HCT116 (cell line): ENCODE measurements around the gene NR2E3. TPM values are rescaled to one million over a fixed set of nuclear protein-coding genes. Genes with fewer than 3 reads are reported as not detected.

Experiments
- ATAC-seq: fragments of 200-7000 bp; cut with Tn5 transposase; 2 replicates; pipeline ENCODE4 v1.9.1; 2020; ENCODE audit warnings: mild to moderate bottlenecking, moderate library complexity
- BruUV-seq: library from RNA; stranded (reverse); fragments of 400-500 nt; replicated peaks from 2 replicates; lab custom pipeline; 2021; lab: Mats Ljungman, UMichigan
- CTCF ChIA-PET: fragments of 300-600 bp; sonication (Branson Sonifier 250); formaldehyde crosslinking; loops from one replicate; lab custom pipeline; 2021; ENCODE audit warnings: antibody characterized with exemption; lab: Charles Lee
- POLR2A ChIA-PET: fragments of 300-600, 350-600 bp; sonication (Branson Sonifier 250); formaldehyde crosslinking; loops from one replicate; lab custom pipeline; 2021; ENCODE audit warnings: antibody characterized with exemption; lab: Charles Lee
- RAD21 ChIA-PET, 2 experiments: fragments of 300-600 bp; sonication (Branson Sonifier 250); formaldehyde crosslinking; loops; one replicate each; lab custom pipeline; 2023; ENCODE audit warnings: low total read pairs in 2 of 2; ENCODE audit not compliant: uncharacterized antibody in 2 of 2, unreplicated experiment in 2 of 2, low non-redundant PET in 1 of 2; lab: Charles Lee
- DNase-seq: peaks from one replicate; pipeline ENCODE4 v3.0.0-alpha.2; 2010; ENCODE audit warnings: low read depth, low spot score
- H2AFZ ChIP-seq: fragments of 200-600 bp; shearing (Covaris generic), sonication (generic); 2 replicates; pipeline ENCODE4 v1.6.1; 2017; ENCODE audit warnings: low read depth, mixed run types, mixed read lengths, antibody characterized with exemption, low read length; ENCODE audit not compliant: poor library complexity, severe bottlenecking
- H3K27ac ChIP-seq: 2 replicates; pipeline ENCODE4 v1.5.1; 2012; ENCODE audit warnings: low read depth, low read length
- H3K27me3 ChIP-seq: fragments of 200-600 bp; sonication (generic); 2 replicates; pipeline ENCODE4 v1.6.1; 2016; ENCODE audit warnings: mixed run types, low read length, mixed read lengths; ENCODE audit not compliant: insufficient read depth
- H3K36me3 ChIP-seq, 2 experiments: fragments of 200-500 bp in 1 of 2; fragments of 200-600 bp in 1 of 2; sonication (Bioruptor generic) in 1 of 2; sonication (generic) in 1 of 2; 2 replicates each; pipeline versions ENCODE4 v1.5.1 to v1.6.1; 2014 to 2016; ENCODE audit warnings: low read length in 2 of 2, inconsistent platforms in 1 of 2, mixed read lengths in 1 of 2, mixed run types in 1 of 2; ENCODE audit not compliant: insufficient read depth in 2 of 2, control insufficient read depth in 1 of 2
- H3K4me1 ChIP-seq, 2 experiments: fragments of 200-600 bp in 1 of 2; sonication (generic) in 1 of 2; 2 replicates each; pipeline versions ENCODE4 v1.5.1 to v1.6.1; 2012 to 2017; ENCODE audit warnings: low read length in 2 of 2, inconsistent platforms in 1 of 2, mild to moderate bottlenecking in 1 of 2, mixed read lengths in 1 of 2, mixed run types in 1 of 2, moderate library complexity in 1 of 2; ENCODE audit not compliant: insufficient read depth in 2 of 2, control insufficient read depth in 1 of 2
- H3K4me2 ChIP-seq: fragments of 200-600 bp; sonication (generic); 2 replicates; pipeline ENCODE4 v1.6.1; 2017; ENCODE audit warnings: mixed run types, low read length, mixed read lengths
- H3K4me3 ChIP-seq, 2 experiments: fragments of 200-600 bp in 1 of 2; sonication (generic) in 1 of 2; replicated peaks in 1 of 2; 2 replicates each; pipeline ENCODE4 v1.5.1; 2011 to 2016; ENCODE audit warnings: low read length in 2 of 2, control low read depth in 1 of 2, low read depth in 1 of 2, mild to moderate bottlenecking in 1 of 2, mixed read lengths in 1 of 2, mixed run types in 1 of 2
- H3K79me2 ChIP-seq: fragments of 200-600 bp; sonication (generic); 2 replicates; pipeline ENCODE4 v1.6.1; 2017; ENCODE audit warnings: mild to moderate bottlenecking, mixed run types, low read length, moderate library complexity, mixed read lengths; ENCODE audit not compliant: insufficient read depth
- H3K9ac ChIP-seq: fragments of 200-600 bp; sonication (generic); 2 replicates; pipeline ENCODE4 v1.6.1; 2016; ENCODE audit warnings: low read length, mixed read lengths
- H3K9me2 ChIP-seq: fragments of 200-600 bp; sonication (generic), shearing (Covaris generic); 2 replicates; pipeline ENCODE4 v1.6.1; 2017; ENCODE audit warnings: mixed run types, mild to moderate bottlenecking, moderate library complexity; ENCODE audit not compliant: insufficient read depth
- H3K9me3 ChIP-seq, 2 experiments: fragments of 200-500 bp in 1 of 2; fragments of 200-600 bp in 1 of 2; sonication (Bioruptor generic) in 1 of 2; sonication (generic) in 1 of 2; 2 replicates each; pipeline ENCODE4 v1.6.1; 2014 to 2017; ENCODE audit warnings: low read length in 2 of 2, mixed read lengths in 2 of 2, inconsistent platforms in 1 of 2, low read depth in 1 of 2, mild to moderate bottlenecking in 1 of 2, mixed run types in 1 of 2, moderate library complexity in 1 of 2; ENCODE audit not compliant: control insufficient read depth in 1 of 2, insufficient read depth in 1 of 2
- H4K20me1 ChIP-seq: fragments of 200-600 bp; sonication (generic), shearing (Covaris generic); 2 replicates; pipeline ENCODE4 v1.6.1; 2017; ENCODE audit warnings: mixed run types, mild to moderate bottlenecking, moderate library complexity; ENCODE audit not compliant: insufficient read depth
- CBX3 ChIP-seq: IDR thresholded peaks from 2 replicates; pipeline ENCODE4 v1.6.1; 2012; ENCODE audit warnings: low read depth
- RAD21 ChIP-seq: IDR thresholded peaks from 2 replicates; pipeline ENCODE4 v1.6.1; 2012; ENCODE audit warnings: low read depth, mild to moderate bottlenecking
- YY1 ChIP-seq: IDR thresholded peaks from 2 replicates; pipeline ENCODE4 v1.6.1; 2011; ENCODE audit warnings: low read length, low read depth, moderate library complexity, mild to moderate bottlenecking; ENCODE audit not compliant: insufficient replicate concordance; ENCODE audit errors: extremely low read depth
- intact Hi-C: fragments of 100-400 bp; cut with micrococcal nuclease; formaldehyde crosslinking; loops from 2 replicates; pipeline ENCODE4 v1.10.0; 2022
- total RNA-seq: library from RNA; stranded (reverse); gene quantifications from one replicate; pipeline ENCODE4 v1.2.1, GENCODE V29; 2021; ENCODE audit not compliant: unreplicated experiment
- TF ChIP-seq, protein P1 (sequence below): IDR thresholded peaks from 2 replicates; pipeline ENCODE4 v1.6.1; 2012
- TF ChIP-seq, protein P2 (sequence below), 3 experiments: fragments of 200-600 bp in 1 of 3; sonication (generic) in 1 of 3; IDR thresholded peaks in 2 of 3; conservative IDR thresholded peaks in 1 of 3; 2 replicates each; pipeline ENCODE4 v1.5.1; 2012 to 2017; ENCODE audit warnings: low read depth in 2 of 3, low read length in 2 of 3, antibody characterized with exemption in 1 of 3, borderline replicate concordance in 1 of 3, control low read depth in 1 of 3, mild to moderate bottlenecking in 1 of 3, mixed read lengths in 1 of 3, mixed run types in 1 of 3, moderate library complexity in 1 of 3; ENCODE audit not compliant: insufficient read depth in 1 of 3

Gene NR2E3
- total RNA-seq, 1 experiment from 2014 or later: 0.59 TPM

DNA sequence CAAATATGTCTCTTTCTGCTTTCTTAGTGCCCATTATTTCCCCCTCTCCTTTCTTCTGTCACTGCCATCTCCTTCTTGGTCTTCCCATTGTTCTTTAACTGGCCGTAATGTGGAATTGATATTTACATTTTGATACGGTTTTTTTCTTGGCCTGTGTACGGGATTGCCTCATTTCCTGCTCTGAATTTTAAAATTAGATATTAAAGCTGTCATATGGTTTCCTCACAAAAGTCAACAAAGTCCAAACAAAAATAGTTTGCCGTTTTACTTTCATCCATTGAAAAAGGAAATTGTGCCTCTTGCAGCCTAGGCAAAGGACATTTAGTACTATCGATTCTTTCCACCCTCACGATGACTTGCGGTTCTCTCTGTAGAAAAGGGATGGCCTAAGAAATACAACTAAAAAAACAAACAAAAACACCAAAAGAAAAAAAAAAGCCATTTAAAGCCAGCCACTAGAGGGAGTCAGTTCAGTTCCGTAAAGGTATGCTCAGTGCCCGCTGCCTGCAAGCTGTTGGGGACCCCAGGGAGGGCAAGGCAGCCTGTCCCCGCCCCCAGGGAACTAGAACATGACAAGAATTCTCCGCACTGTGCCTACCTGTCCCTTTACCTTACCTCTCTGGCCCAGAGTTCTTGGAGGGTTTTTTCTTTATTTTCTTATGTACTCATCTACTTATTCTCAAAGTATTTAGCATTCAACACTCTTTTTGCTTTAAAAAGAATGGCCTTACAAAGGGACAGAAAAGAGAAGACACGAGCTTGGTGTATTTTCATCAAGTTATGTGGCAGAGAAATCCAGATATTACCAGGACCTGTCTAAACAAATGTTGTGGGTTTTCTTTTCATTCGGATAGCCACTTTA, 30.0 kb upstream of the NR2E3 start:
- no peak for TF ChIP-seq YY1
- TF ChIP-seq, protein P1, sequence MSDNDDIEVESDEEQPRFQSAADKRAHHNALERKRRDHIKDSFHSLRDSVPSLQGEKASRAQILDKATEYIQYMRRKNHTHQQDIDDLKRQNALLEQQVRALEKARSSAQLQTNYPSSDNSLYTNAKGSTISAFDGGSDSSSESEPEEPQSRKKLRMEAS: no peak
- peak; percentile 60 for TF ChIP-seq RAD21
- TF ChIP-seq CBX3: no peak
- TF ChIP-seq, protein P2, sequence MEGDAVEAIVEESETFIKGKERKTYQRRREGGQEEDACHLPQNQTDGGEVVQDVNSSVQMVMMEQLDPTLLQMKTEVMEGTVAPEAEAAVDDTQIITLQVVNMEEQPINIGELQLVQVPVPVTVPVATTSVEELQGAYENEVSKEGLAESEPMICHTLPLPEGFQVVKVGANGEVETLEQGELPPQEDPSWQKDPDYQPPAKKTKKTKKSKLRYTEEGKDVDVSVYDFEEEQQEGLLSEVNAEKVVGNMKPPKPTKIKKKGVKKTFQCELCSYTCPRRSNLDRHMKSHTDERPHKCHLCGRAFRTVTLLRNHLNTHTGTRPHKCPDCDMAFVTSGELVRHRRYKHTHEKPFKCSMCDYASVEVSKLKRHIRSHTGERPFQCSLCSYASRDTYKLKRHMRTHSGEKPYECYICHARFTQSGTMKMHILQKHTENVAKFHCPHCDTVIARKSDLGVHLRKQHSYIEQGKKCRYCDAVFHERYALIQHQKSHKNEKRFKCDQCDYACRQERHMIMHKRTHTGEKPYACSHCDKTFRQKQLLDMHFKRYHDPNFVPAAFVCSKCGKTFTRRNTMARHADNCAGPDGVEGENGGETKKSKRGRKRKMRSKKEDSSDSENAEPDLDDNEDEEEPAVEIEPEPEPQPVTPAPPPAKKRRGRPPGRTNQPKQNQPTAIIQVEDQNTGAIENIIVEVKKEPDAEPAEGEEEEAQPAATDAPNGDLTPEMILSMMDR (IDR thresholded peaks at IDR 0.05 in 2 of 3, conservative IDR thresholded peaks at IDR 0.05 in 1 of 3; ENCODE audit: borderline replicate concordance in 1 of 3, insufficient read depth in 1 of 3, low read depth in 2 of 3, low read length in 2 of 3): peak; percentile 50 to 84 (median 71); a peak in 5 of 6 replicates
- RAD21 ChIA-PET: no interaction called here
- CTCF ChIA-PET: interaction anchor here (0.7 to 3.7 kb wide), 7 partner anchors 10 to 955 kb away, joined by 3 to 23 read pairs (median 4); no protein-coding TSS in a partner anchor
- H3K36me3 ChIP-seq: no peaks in the 10 kb centered on the region
- peak overlapping the region; percentile 46 for H3K4me2 ChIP-seq
- H3K9me3 ChIP-seq: no peaks in the 10 kb centered on the region
- POLR2A ChIA-PET: no interaction called here
- H3K27me3 ChIP-seq: no peaks in the 10 kb centered on the region
- peak overlapping the region; percentile 33 for H3K9ac ChIP-seq
- H3K4me1 ChIP-seq: peaks cover 3 to 11% of the 10 kb centered on the region in 2 experiments; a peak in 2 of 4 replicates
- intact Hi-C loops: no loop called here
- no peak overlapping the region for H3K27ac ChIP-seq
- peak overlapping the region; percentile 42 for H2AFZ ChIP-seq
- H4K20me1 ChIP-seq: no peaks in the 10 kb centered on the region
- no peaks in the 10 kb centered on the region for H3K79me2 ChIP-seq
- TSS peak; percentile 35 for BruUV-seq
- DNase-seq: no peak
- no peaks in the 10 kb centered on the region for H3K9me2 ChIP-seq
- ATAC-seq: peak; percentile 84
- H3K4me3 ChIP-seq: no peak overlapping the region
